Activated CD8-positive, alpha-beta memory T cell treated with anti-CD3 and anti-CD28 coated beads, Interleukin-2, amount 10 ng/mL, durations not matched to agents 7 days and 5 days (primary cell): Measurements from ENCODE around the gene MBD3L4. TPM values are rescaled to one million over a fixed set of nuclear protein-coding genes. Genes with fewer than 3 reads are reported as not detected.
"Not testable (repeated sequence)": the region's sequence is repeated elsewhere in the genome, so short reads cannot be mapped to it uniquely, and the experiment has no call there.

ENCODE experiments used
- ATAC-seq: fragments of 150-1000 bp; cut with Tn5 transposase; one replicate; pipeline ENCODE4 v1.10.0; 2021; ENCODE audit warnings: moderate library complexity
- CTCF ChIA-PET: fragments of 350-600 bp; sonication (Branson Sonifier 250); formaldehyde crosslinking; loops from one replicate; lab custom pipeline; 2021; ENCODE audit warnings: antibody characterized with exemption; lab: Charles Lee
- DNase-seq: peaks from one replicate; pipeline ENCODE4 v3.0.0-alpha.2; 2020
- H3K27ac Mint-ChIP-seq: one replicate; pipeline ENCODE4 v1.8.0; 2021; ENCODE audit warnings: mild to moderate bottlenecking, mixed read lengths
- H3K27me3 Mint-ChIP-seq: one replicate; pipeline ENCODE4 v1.8.0; 2021; ENCODE audit warnings: mixed read lengths
- H3K36me3 Mint-ChIP-seq: one replicate; pipeline ENCODE4 v1.8.0; 2021; ENCODE audit warnings: mild to moderate bottlenecking, mixed read lengths
- H3K4me1 Mint-ChIP-seq: one replicate; pipeline ENCODE4 v1.8.0; 2021; ENCODE audit warnings: mixed read lengths
- H3K4me3 Mint-ChIP-seq: one replicate; pipeline ENCODE4 v1.8.0; 2021; ENCODE audit warnings: mild to moderate bottlenecking, moderate library complexity, mixed read lengths
- H3K9me3 Mint-ChIP-seq: one replicate; pipeline ENCODE4 v1.8.0; 2022; ENCODE audit warnings: low read depth, mixed read lengths
- total RNA-seq, 2 experiments: library from RNA; stranded (reverse); gene quantifications; one replicate each; pipeline ENCODE4 v1.2.3, GENCODE V29; 2021

Gene MBD3L4
- not detected for total RNA-seq

DNA sequence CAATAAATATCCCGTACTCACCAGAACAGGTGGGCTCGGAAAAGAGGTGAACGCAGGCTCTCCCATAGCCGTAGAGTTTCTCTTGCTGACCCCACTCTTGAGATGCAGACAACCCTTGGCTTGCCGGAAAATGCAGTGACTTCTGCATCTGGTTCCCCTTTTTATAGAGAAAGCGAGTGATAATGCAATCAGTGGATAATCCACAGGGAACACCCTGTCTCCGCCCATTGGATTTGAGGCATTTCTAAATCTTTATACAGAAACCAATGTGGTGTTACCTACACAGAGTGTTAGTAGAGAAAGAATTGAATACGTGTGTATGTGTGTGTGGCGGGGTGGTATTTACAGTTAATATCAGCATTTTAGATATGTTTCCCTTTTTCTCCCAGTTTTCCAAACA lies at the start of gene MBD3L4:
Gene MBD3L4 (minus strand): TSS at position 101 of the 400 bp plus-strand sequence. CDS start 35 bp downstream, at position 66.
- H3K36me3 Mint-ChIP-seq, CTCF ChIA-PET, H3K27ac Mint-ChIP-seq, H3K27me3 Mint-ChIP-seq, ATAC-seq, DNase-seq, H3K4me3 Mint-ChIP-seq, H3K4me1 Mint-ChIP-seq, H3K9me3 Mint-ChIP-seq: not testable (repeated sequence)

DNA sequence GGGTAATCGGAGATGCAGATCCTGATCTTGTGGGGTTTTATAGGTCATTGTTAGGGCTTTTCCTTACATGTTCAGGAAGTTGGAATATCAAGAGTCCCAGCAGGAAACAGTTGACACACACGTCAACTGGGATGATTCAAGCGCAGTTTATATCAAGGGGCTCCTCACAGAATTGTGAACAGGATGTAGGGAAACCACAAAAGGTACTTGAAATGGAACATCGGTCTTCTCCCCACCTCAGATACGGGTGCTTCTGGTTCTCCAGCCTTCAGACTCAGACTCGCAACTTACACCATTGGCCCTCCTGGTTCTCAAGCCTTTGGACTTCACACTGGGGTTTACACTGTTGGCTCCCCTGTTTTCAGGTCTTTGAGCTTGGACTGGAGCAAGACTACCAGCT lies 49.0 kb upstream of the MBD3L4 start:
- no peak for ATAC-seq
- Mint-ChIP-seq H3K4me3 (no peak overlapping the region), H3K27ac (no peak overlapping the region), H3K36me3 (peaks cover 42% of the 10 kb centered on the region), H3K27me3 (no peaks in the 10 kb centered on the region), H3K4me1 (no peaks in the 10 kb centered on the region), H3K9me3 (peaks cover 38% of the 10 kb centered on the region)
- CTCF ChIA-PET: no interaction called here
- no peak for DNase-seq

DNA sequence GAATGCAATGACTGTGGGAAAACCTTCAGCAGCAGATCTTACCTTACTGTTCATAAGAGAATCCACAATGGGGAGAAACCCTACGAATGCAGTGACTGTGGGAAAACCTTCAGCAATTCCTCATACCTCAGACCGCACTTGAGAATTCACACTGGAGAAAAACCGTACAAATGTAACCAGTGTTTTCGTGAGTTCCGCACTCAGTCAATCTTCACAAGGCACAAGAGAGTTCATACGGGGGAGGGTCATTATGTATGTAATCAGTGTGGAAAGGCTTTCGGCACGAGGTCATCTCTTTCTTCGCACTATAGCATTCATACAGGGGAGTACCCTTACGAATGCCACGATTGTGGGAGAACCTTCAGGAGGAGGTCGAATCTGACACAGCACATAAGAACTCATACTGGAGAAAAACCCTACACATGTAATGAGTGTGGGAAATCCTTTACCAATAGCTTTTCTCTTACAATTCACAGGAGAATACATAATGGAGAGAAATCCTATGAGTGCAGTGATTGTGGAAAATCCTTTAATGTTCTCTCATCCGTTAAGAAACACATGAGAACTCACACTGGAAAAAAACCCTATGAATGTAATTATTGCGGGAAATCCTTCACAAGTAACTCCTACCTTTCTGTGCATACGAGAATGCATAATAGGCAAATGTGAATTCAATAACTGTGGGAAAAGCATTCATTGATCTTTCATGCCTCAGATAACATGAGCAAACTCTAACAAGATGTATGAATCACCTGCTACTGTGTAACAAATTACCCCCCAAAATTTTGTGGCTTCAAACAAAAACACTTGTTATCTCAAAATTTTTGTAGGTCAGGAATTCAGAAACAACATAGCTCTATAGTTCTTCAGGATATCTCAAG lies 43.3 kb upstream of the MBD3L4 start:
- Mint-ChIP-seq H3K27me3 (no peaks in the 10 kb centered on the region), H3K36me3 (peaks cover 80% of the 10 kb centered on the region), H3K4me1 (no peaks in the 10 kb centered on the region), H3K4me3 (no peak overlapping the region), H3K27ac (no peak overlapping the region), H3K9me3 (peaks cover 49% of the 10 kb centered on the region)
- CTCF ChIA-PET: no interaction called here
- no peak for ATAC-seq
- no peak for DNase-seq

DNA sequence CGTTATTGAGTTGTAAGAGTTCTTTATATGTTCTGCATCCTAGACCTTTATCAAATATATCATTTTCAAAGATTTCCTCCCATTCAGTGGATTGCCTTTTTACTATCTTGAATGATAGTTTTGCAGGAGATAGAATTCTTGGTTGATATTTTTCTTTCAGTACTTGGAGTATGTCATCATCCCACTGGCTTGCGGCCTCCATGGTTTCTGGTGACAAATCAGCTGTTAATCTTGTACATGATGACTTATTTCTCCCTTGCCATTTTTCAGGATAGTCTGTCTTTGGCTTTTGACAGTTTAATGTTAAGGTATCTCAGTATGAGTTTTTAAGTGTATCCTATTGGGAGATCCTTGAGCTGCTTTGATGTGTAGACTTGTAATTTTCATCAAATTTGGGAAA lies 38.0 kb upstream of the MBD3L4 start:
- no peaks in the 10 kb centered on the region for H3K4me1 Mint-ChIP-seq
- ATAC-seq (no peak), DNase-seq (no peak)
- peaks cover 95% of the 10 kb centered on the region for H3K36me3 Mint-ChIP-seq
- no peak overlapping the region for H3K27ac Mint-ChIP-seq
- CTCF ChIA-PET: no interaction called here
- H3K4me3 Mint-ChIP-seq: no peak overlapping the region
- no peaks in the 10 kb centered on the region for H3K27me3 Mint-ChIP-seq
- H3K9me3 Mint-ChIP-seq: peaks cover 41% of the 10 kb centered on the region

DNA sequence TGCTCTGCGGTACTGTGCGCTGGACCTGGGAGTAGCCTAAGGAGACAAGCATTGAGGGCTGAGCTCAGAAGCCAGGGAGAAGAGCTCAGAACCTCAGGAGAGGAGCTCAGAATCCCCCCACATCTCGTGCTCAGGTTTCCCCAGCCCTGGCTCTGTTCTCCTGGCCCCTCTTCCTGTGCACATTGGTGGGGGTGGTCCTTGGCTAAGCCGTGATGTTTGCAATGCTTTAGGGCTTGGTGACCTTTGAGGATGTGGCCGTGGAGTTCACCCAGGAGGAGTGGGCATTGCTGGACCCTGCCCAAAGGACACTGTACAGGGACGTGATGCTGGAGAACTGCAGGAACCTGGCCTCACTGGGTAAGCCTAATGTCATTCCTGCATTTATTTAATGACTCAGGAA lies 36.2 kb upstream of the MBD3L4 start:
- CTCF ChIA-PET: interaction anchor here (0.7 kb wide), 1 partner anchor 45 kb away, joined by 4 read pairs; no protein-coding TSS in a partner anchor
- H3K36me3 Mint-ChIP-seq: peaks cover 89% of the 10 kb centered on the region
- DNase-seq (no peak), ATAC-seq (no peak)
- H3K27ac Mint-ChIP-seq: no peak overlapping the region
- peaks cover 7% of the 10 kb centered on the region for H3K4me1 Mint-ChIP-seq
- H3K27me3 Mint-ChIP-seq: no peaks in the 10 kb centered on the region
- peaks cover 36% of the 10 kb centered on the region for H3K9me3 Mint-ChIP-seq
- H3K4me3 Mint-ChIP-seq: no peak overlapping the region

DNA sequence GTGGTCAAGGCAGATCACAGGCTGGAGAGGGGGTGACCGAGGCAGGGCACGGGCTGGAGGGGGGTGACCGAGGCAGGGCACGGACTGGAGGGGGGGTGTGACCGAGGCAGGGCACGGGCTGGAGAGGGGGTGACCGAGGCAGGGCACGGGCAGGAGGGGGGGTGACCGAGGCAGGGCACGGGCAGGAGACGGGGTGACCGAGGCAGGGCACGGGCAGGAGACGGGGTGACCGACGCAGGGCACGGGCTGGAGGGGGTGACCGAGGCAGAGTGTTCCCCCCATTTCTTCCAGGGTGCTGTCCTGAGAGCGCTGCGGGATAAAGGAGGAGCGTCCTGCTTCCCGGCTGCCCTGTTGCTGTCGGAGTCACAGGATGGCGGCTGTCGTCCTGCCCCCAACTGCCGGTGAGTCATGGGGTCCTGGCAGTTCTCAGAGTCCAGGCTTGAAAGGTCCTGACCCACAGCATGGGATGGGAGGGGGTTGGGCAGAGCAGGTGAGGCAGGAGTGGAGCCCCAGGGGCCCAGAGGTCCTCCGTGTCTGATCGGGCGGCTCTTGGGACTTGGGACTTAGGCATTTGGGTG lies 34.8 kb upstream of the MBD3L4 start:
- CTCF ChIA-PET: no interaction called here
- H3K4me1 Mint-ChIP-seq: peaks cover 18% of the 10 kb centered on the region
- ATAC-seq (no peak), DNase-seq (no peak)
- H3K4me3 Mint-ChIP-seq: no peak overlapping the region
- peaks cover 85% of the 10 kb centered on the region for H3K36me3 Mint-ChIP-seq
- peaks cover 27% of the 10 kb centered on the region for H3K9me3 Mint-ChIP-seq
- no peaks in the 10 kb centered on the region for H3K27me3 Mint-ChIP-seq
- no peak overlapping the region for H3K27ac Mint-ChIP-seq

DNA sequence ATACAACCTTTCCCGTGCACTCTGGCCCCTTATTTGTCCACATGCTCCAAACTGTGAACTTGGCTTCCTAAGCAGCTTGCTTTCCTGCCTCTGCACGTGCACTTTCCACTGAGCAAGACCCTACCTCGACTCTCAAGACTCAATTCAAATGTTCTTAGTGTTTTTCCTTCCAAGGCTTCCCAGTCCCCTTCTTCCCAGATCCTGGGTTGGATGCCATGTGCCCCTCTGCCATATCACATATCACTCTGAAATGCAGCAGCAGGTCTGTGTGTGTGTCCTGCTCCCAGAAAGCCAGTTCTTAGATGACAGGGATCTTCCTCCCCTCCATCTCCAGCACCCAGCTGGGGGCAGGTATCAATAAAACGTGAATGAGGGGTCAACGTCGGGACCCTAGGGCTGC lies 32.6 kb upstream of the MBD3L4 start:
- Mint-ChIP-seq H3K4me3 (peak overlapping the region; percentile 8), H3K4me1 (peaks cover 22% of the 10 kb centered on the region), H3K36me3 (peaks cover 63% of the 10 kb centered on the region), H3K27me3 (no peaks in the 10 kb centered on the region), H3K27ac (peak overlapping the region; percentile 26), H3K9me3 (peaks cover 11% of the 10 kb centered on the region)
- ATAC-seq (no peak), DNase-seq (no peak)
- CTCF ChIA-PET: no interaction called here

DNA sequence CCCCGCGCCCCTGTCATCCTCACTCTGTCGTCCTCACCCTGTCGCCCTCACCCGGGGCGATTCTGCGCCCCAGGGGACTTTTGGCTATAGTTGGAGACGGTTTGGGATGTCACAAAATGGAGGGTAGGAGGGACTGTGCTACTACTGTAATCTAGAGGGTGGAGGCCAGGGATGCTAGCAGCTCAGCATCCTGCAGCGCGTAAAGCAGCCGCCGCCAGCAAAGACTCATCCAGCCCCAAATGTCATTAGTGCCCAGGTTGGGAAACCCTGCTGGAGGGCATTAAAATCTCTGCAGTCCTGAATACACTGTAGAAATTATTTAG lies 29.9 kb upstream of the MBD3L4 start:
- Mint-ChIP-seq H3K4me1 (peaks cover 22% of the 10 kb centered on the region), H3K4me3 (peak overlapping the region; percentile 94), H3K27me3 (no peaks in the 10 kb centered on the region), H3K9me3 (peaks cover 5% of the 10 kb centered on the region), H3K36me3 (peaks cover 38% of the 10 kb centered on the region), H3K27ac (peak overlapping the region; percentile 75)
- no peak for DNase-seq
- ATAC-seq: no peak
- CTCF ChIA-PET: interaction anchor here (1.0 to 2.7 kb wide), 5 partner anchors 11 to 206 kb away, joined by 3 to 11 read pairs (median 3); no protein-coding TSS in a partner anchor

DNA sequence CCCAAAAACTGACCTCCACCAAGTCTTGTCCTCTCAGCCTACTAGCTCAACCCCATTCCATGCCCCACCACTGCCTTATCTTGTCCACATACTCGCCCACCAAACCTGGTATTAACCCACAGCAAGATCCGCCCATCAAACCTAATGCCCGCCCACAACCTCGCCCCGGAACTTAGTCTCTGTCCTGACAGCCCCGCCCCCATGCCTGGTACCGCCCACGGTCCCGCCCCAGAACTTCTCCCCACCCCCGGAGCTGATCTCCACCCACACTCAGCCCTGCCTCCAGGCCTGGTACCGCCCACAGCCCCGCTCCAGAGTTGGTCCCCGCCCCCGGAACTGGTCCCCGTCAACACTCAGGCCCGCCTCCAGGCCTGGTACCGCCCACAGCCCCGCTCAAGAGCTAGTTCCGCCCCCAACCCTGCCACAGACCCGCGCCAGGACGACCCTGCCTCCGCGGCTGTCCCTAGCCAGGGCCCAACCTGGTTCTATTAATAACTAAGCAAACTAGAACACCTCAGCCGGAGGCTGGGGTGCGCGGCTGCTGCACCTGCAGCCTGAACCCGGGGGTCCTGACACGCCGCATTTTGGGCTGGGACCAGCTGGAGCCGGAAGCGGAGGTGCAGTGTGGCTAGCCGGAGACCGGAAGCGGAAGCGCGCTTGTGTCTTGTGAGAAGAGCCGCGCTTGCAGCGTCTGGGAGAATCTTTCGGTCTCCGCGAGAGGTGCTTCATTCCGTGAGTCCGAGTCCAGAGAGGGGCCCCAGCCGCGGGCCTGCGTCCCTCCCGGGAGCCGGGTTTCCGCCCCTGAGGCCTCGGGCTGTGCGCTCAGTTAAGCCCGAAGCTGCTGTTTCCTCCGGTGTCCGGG lies 29.3 kb upstream of the MBD3L4 start, which contains the start of gene ZNF557:
Gene ZNF557 (plus strand): TSS at position 662 of the 862 bp plus-strand sequence. CDS start 5,372 bp downstream, outside the sequence.
- DNase-seq: peak; percentile 100
- H3K9me3 Mint-ChIP-seq: peaks cover 5% of the 10 kb centered on the region
- CTCF ChIA-PET: interaction anchor here (0.5 to 2.7 kb wide), 7 partner anchors 12 to 280 kb away, joined by 3 to 11 read pairs (median 3); no protein-coding TSS in a partner anchor
- no peaks in the 10 kb centered on the region for H3K27me3 Mint-ChIP-seq
- peak within 1 kb of the TSS; percentile 75 for H3K27ac Mint-ChIP-seq
- peaks cover 22% of the 10 kb centered on the region for H3K4me1 Mint-ChIP-seq
- H3K36me3 Mint-ChIP-seq: peaks cover 33% of the 10 kb centered on the region
- peak within 1 kb of the TSS; percentile 94 for H3K4me3 Mint-ChIP-seq
- ATAC-seq: peak; percentile 97

DNA sequence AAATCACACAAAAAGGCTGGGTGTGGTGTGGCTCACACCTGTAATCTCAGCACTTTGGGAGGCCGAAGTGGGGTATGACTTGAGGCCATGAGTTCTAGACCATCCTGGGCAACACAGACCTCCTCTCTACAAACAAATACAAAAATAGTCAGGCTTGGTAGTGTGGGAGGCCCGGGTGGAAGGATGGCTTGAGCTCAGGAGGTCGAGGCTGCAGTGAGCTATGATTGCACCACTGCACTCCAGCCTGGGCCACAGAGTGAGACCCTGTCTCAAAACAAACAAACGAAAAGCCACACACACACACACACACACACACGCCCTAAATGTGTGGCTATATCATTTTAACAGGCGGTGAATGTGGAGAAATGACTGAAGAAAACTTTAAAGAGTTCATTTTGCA lies 28.6 kb upstream of the MBD3L4 start:
- H3K4me3 Mint-ChIP-seq: peak overlapping the region; percentile 94
- no peaks in the 10 kb centered on the region for H3K27me3 Mint-ChIP-seq
- no peak for DNase-seq
- peak overlapping the region; percentile 75 for H3K27ac Mint-ChIP-seq
- peaks cover 5% of the 10 kb centered on the region for H3K9me3 Mint-ChIP-seq
- peaks cover 22% of the 10 kb centered on the region for H3K4me1 Mint-ChIP-seq
- CTCF ChIA-PET: interaction anchor here (0.5 to 2.7 kb wide), 5 partner anchors 31 to 281 kb away, joined by 3 to 11 read pairs (median 3); no protein-coding TSS in a partner anchor
- H3K36me3 Mint-ChIP-seq: peaks cover 27% of the 10 kb centered on the region
- no peak for ATAC-seq

DNA sequence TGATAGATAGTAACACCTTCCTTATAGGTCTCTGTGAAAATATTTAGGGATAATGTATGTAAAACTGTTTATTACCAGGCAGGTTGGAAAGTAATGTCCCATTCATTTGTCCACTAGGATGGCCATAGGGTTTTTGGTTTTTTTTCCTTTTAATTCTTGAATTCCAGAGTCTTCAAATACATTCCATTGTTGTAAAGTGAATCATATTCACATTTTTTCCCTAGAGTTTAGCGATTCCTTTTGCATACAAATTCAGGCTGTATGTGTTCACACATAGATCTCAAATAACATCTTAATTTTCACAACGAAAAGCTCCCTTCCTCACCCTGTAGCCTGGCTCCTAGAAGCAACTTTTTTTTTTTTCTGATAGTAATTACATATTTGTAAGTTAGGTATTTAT lies 27.7 kb upstream of the MBD3L4 start:
- Mint-ChIP-seq H3K27me3 (no peaks in the 10 kb centered on the region), H3K9me3 (peaks cover 5% of the 10 kb centered on the region), H3K4me3 (no peak overlapping the region), H3K36me3 (peaks cover 20% of the 10 kb centered on the region), H3K4me1 (peaks cover 22% of the 10 kb centered on the region), H3K27ac (no peak overlapping the region)
- CTCF ChIA-PET: no interaction called here
- no peak for ATAC-seq
- DNase-seq: no peak

DNA sequence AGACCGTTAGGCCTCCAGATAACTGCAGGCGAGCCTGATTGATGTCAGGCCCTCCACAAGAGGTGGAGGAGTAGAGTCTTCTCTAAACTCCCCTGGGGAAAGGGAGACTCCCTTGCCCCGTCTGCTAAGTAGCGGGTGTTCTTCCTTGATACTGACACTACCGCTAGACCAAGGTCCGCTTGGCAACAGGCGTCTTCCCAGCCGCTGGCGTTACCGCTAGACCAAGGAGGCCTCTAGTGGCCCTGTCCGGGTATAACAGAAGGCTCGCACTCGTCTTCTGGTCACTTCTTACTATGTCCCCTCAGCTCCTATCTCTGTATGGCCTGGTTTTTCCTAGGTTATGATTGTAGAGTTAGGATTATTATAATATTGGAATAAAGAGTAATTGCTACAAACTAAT lies 27.1 kb upstream of the MBD3L4 start:
- CTCF ChIA-PET: not testable (repeated sequence)

More for the DNA sequence above, 27.1 kb upstream of the MBD3L4 start:
- peaks cover 18% of the 10 kb centered on the region for H3K4me1 Mint-ChIP-seq
- ATAC-seq, H3K4me3 Mint-ChIP-seq, DNase-seq, H3K9me3 Mint-ChIP-seq, H3K27ac Mint-ChIP-seq, H3K27me3 Mint-ChIP-seq: not testable (repeated sequence)
- peaks cover 14% of the 10 kb centered on the region for H3K36me3 Mint-ChIP-seq
